Thyroid gland (tissue), 4 donors: ENCODE data around the gene NTF3. TPM values are rescaled to one million over a fixed set of nuclear protein-coding genes. Genes with fewer than 3 reads are reported as not detected.
A peak's percentile ranks its signal among the peaks of the same experiment; 100 is the strongest.

Experiments
- DNase-seq, 2 donors: peaks; one replicate each; pipeline ENCODE4 v3.0.0-alpha.2; 2019
- H3K27ac ChIP-seq, 3 donors: fragments of 200-600 bp; sonication (generic); 1 replicate in 2 of 3; 2 replicates in 1 of 3; pipeline ENCODE4 v1.5.1; 2016 to 2019; ENCODE audit warnings: mild to moderate bottlenecking in 1 of 3, moderate library complexity in 1 of 3
- H3K27me3 ChIP-seq: fragments of 200-600 bp; sonication (generic); one replicate; pipeline ENCODE4 v1.5.1; 2019
- H3K36me3 ChIP-seq, 2 donors: fragments of 200-600 bp; sonication (generic); one replicate each; pipeline ENCODE4 v1.5.1; 2016 to 2019
- H3K4me1 ChIP-seq, 2 donors: fragments of 200-600 bp; sonication (generic); one replicate each; pipeline ENCODE4 v1.5.1; 2017 to 2019
- H3K4me3 ChIP-seq, 3 donors: fragments of 200-600 bp; sonication (generic); replicated peaks in 1 of 3; 1 replicate in 2 of 3; 2 replicates in 1 of 3; pipeline ENCODE4 v1.5.1; 2016; ENCODE audit warnings: mild to moderate bottlenecking in 1 of 3
- H3K9me3 ChIP-seq: fragments of 200-600 bp; sonication (generic); one replicate; pipeline ENCODE4 v1.5.1; 2017
- CTCF ChIP-seq, 6 experiments: fragments of 200-600 bp in 3 of 6; fragments of 450-650 bp in 3 of 6; sonication (generic) in 3 of 6; IDR thresholded peaks; one replicate each; pipeline ENCODE4 v1.5.1; 2016 to 2019; ENCODE audit warnings: antibody characterized with exemption in 6 of 6, mild to moderate bottlenecking in 2 of 6, inconsistent platforms in 1 of 6, moderate library complexity in 1 of 6
- POLR2A ChIP-seq, 2 donors: fragments of 450-650 bp; IDR thresholded peaks; one replicate each; pipeline ENCODE4 v1.6.1; 2017; ENCODE audit warnings: antibody characterized with exemption in 2 of 2, mild to moderate bottlenecking in 2 of 2, moderate library complexity in 1 of 2
- WGBS, 2 donors: methylation state at CpG; one replicate each; pipeline ENCODE4 v1.1.5; 2017; 5-methylcytosine and 5-hydroxymethylcytosine counted together
- intact Hi-C: fragments of 100-400 bp; cut with DNase I; formaldehyde crosslinking; loops from one replicate; pipeline ENCODE4 v1.15.1; 2023
- total RNA-seq, 4 donors: library from RNA; depleted of rRNA; stranded (reverse); fragments of >200 nt; gene quantifications; one replicate each; pipeline ENCODE4 v1.2.3, GENCODE V29; 2016

Gene NTF3
- total RNA-seq, 4 donors from 2014 or later = not detected

DNA sequence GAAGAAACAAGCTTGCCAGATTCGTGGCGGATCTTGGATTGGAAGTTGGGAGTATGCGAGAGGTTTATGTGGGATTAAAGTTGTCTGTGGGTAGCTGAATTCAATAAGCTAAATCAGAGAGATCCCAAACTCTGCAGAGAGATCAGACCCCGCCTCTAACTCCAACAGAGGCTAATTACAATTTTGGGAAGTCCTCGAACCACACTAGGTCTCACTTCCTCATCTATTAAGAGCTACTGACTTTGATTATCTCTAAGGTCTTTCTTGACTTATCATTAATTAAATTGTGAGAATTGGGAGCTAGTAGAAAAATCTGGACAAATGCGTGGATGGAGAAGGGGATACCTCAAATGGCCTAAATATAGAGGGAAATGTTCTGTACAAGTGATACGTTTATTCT is 9.1 kb downstream of the NTF3 start:
- no peak overlapping the region for H3K27ac ChIP-seq
- H3K4me3 ChIP-seq = no peak overlapping the region
- no peaks in the 10 kb centered on the region for H3K27me3 ChIP-seq
- H3K9me3 ChIP-seq = no peaks in the 10 kb centered on the region
- WGBS, 2 donors = 84 to 87% methylated on average over 7 of the region's 7 CpGs
- no peak for TF ChIP-seq POLR2A (IDR thresholded peaks at IDR 0.05)
- TF ChIP-seq CTCF (IDR thresholded peaks at IDR 0.05) = no peak
- intact Hi-C loops = no loop called here
- no peaks in the 10 kb centered on the region for H3K36me3 ChIP-seq
- DNase-seq = no peak
- peaks cover 0 to 6% of the 10 kb centered on the region in 2 donors for H3K4me1 ChIP-seq

- Histone ChIP-seq H3K27me3 (no peaks in the 10 kb centered on the region), H3K36me3 (no peaks in the 10 kb centered on the region), H3K27ac (no peak overlapping the region), H3K4me3 (no peak overlapping the region), H3K9me3 (no peaks in the 10 kb centered on the region), H3K4me1 (peaks cover 0 to 6% of the 10 kb centered on the region in 2 donors)
- intact Hi-C loops = no loop called here
- TF ChIP-seq CTCF (IDR thresholded peaks at IDR 0.05) = no peak
- TF ChIP-seq POLR2A (IDR thresholded peaks at IDR 0.05) = no peak
- WGBS, 2 donors = 56 to 61% methylated on average over 10 of the region's 10 CpGs
- peak in 1 of 2 donors; percentile 39 for DNase-seq
These were observed 9.8 kb downstream of the NTF3 start for GRCh38 chr12:5441497-5442236.

DNA sequence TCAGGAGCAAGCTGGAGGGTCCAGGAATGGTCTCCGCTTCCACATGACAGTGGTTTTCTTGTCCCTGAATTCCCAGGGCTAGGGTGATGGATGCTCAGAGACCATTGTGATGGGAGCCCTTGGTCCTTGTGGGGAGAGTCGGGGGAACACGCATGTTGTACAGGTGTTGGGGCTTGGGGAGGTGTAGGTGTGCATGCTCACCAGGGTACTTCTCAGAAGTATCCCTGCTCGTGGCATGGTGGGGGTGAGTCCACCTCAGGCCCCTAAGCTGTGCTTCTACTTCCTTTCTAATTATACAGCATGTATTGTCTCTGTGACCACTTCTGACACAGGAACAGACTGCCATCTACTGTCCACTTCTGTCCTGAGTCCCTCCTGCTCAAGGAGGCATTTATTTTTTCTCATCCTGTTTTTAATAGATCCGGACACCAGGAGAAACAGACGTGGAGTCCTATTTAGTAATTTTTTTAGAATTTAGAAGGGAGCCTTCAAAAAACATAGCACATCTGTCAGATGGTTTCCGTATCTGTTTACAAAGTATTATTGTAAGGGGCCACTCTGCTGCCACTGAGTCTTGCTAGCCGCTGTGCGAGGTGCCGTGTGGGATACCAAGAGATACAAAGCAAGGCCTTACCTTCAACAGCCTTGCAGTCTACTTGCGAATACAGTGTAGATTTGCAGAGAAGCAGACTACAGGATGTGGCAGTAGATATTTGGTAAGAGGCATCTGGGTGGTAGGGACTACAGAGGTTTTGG is 10.5 kb downstream of the NTF3 start:
- TF ChIP-seq CTCF (IDR thresholded peaks at IDR 0.05) (peak in 4 of 6 experiments; percentile 32 to 59 (median 38)), POLR2A (IDR thresholded peaks at IDR 0.05) (no peak)
- Histone ChIP-seq H3K27me3 (no peaks in the 10 kb centered on the region), H3K4me1 (peaks cover 0 to 6% of the 10 kb centered on the region in 2 donors), H3K36me3 (no peaks in the 10 kb centered on the region), H3K27ac (no peak overlapping the region), H3K4me3 (no peak overlapping the region), H3K9me3 (no peaks in the 10 kb centered on the region)
- intact Hi-C loops = no loop called here
- no peak for DNase-seq
- 56 to 60% methylated on average over 10 to 11 of the region's 11 CpGs for WGBS, 2 donors

GRCh38 chr12:5444520-5444919 is 12.6 kb downstream of the NTF3 start:
- no peaks in the 10 kb centered on the region for H3K27me3 ChIP-seq
- intact Hi-C loops = no loop called here
- TF ChIP-seq CTCF (IDR thresholded peaks at IDR 0.05) (no peak), POLR2A (IDR thresholded peaks at IDR 0.05) (no peak)
- no peak overlapping the region for H3K27ac ChIP-seq
- H3K36me3 ChIP-seq = no peaks in the 10 kb centered on the region
- H3K4me3 ChIP-seq = no peak overlapping the region
- 74 to 75% methylated on average over 6 of the region's 6 CpGs for WGBS, 2 donors
- peaks cover 0 to 6% of the 10 kb centered on the region in 2 donors for H3K4me1 ChIP-seq
- no peak for DNase-seq
- no peaks in the 10 kb centered on the region for H3K9me3 ChIP-seq

DNA sequence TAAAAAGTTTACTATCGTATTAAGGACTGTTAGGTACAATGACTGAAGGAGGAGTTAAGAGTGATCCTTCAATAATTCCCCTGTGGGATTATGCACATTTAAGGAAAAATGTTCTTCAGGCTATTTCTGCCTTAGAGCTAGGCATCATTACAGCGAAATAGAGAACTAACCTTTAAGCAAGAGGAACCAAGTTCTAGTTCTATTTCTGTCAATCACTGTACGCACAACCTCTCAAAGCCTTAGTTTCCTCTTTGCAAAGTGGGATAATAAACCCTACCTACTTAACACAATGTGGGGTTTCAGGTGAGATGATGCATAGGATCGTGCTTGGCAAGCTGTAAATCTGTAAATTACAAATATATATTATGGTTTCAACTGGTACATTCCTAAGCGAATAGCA is 15.4 kb downstream of the NTF3 start:
- TF ChIP-seq CTCF (IDR thresholded peaks at IDR 0.05) = no peak
- no peak for TF ChIP-seq POLR2A (IDR thresholded peaks at IDR 0.05)
- 87 to 91% methylated on average over 5 of the region's 5 CpGs for WGBS, 2 donors
- Histone ChIP-seq H3K4me1 (no peaks in the 10 kb centered on the region), H3K9me3 (no peaks in the 10 kb centered on the region), H3K27me3 (no peaks in the 10 kb centered on the region), H3K36me3 (no peaks in the 10 kb centered on the region), H3K4me3 (no peak overlapping the region), H3K27ac (no peak overlapping the region)
- intact Hi-C loops = no loop called here
- no peak for DNase-seq
